NB4 (cell line): ENCODE measurements around the gene C5orf15.

Experiments
- DNase-seq: peaks from one replicate; pipeline ENCODE4 v3.0.0; 2010; ENCODE audit warnings: low read depth
- H3K4me3 ChIP-seq: one replicate; pipeline ENCODE4 v1.5.1; 2011; ENCODE audit warnings: mild to moderate bottlenecking, low read depth, low read length, moderate library complexity
- MAX ChIP-seq: IDR thresholded peaks from 2 replicates; pipeline ENCODE4 v1.6.1; 2011; ENCODE audit warnings: low read depth, low read length
- MYC ChIP-seq: IDR thresholded peaks from 2 replicates; pipeline ENCODE4 v1.6.1; 2011; ENCODE audit warnings: low read depth, low read length
- POLR2A ChIP-seq: IDR thresholded peaks from 2 replicates; pipeline ENCODE4 v1.6.1; 2011; ENCODE audit warnings: mild to moderate bottlenecking; ENCODE audit not compliant: insufficient read length; ENCODE audit errors: extremely low read depth
- TF ChIP-seq, protein P1 (sequence below): IDR thresholded peaks from one replicate; pipeline ENCODE4 v1.5.1; 2012; ENCODE audit warnings: low read depth, low read length

C5orf15 gene

GRCh38 chr5:133930061-133930812 is 38.2 kb downstream of the C5orf15 start:
- TF ChIP-seq, protein P1, sequence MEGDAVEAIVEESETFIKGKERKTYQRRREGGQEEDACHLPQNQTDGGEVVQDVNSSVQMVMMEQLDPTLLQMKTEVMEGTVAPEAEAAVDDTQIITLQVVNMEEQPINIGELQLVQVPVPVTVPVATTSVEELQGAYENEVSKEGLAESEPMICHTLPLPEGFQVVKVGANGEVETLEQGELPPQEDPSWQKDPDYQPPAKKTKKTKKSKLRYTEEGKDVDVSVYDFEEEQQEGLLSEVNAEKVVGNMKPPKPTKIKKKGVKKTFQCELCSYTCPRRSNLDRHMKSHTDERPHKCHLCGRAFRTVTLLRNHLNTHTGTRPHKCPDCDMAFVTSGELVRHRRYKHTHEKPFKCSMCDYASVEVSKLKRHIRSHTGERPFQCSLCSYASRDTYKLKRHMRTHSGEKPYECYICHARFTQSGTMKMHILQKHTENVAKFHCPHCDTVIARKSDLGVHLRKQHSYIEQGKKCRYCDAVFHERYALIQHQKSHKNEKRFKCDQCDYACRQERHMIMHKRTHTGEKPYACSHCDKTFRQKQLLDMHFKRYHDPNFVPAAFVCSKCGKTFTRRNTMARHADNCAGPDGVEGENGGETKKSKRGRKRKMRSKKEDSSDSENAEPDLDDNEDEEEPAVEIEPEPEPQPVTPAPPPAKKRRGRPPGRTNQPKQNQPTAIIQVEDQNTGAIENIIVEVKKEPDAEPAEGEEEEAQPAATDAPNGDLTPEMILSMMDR = no peak
- TF ChIP-seq MYC (no peak), MAX (no peak), POLR2A (no peak)
- no peak overlapping the region for H3K4me3 ChIP-seq
- no peak for DNase-seq

DNA sequence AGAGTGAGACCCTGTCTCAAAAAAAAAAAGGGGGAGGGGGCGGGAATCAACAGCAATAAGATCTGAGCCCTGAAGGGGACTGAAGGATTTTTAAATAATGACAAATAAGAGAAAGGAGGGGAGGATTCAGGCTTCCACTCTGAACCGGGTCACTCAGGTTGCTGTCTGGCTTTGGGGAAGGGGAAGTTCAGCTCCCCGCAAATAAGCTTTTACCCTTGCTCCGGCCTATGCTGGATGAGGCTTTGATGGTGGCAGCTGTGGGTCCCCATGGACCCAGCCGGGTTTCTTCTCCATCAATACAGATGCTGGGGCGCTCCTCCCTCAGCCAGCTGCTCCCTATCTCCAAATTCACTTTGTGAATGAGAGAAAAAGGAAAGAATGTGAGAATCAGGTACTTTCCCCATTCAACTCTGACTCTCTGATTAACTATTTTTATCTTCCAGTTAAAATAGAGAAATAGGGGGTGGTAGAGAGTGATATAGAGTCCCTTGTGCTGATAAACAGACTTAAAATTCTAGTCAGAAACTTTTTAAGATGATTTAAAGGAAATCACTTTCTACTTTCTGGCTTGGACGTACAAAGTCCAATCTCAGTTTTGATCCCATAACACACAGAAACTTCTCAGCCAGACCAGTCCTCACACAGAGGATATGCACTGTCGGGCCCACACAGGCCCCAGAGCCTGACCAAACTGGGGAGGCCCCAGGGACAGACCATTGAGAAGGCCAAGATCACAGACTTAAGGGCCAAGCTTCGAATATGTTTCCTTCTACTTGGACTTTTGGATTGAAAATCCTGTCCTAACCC is 39.6 kb downstream of the C5orf15 start:
- no peak overlapping the region for H3K4me3 ChIP-seq
- DNase-seq = no peak
- TF ChIP-seq MAX = no peak
- TF ChIP-seq POLR2A = no peak
- no peak for TF ChIP-seq MYC
- TF ChIP-seq, protein P1 = no peak

GRCh38 chr5:133927300-133928180 is 40.9 kb downstream of the C5orf15 start:
- TF ChIP-seq POLR2A (no peak), MAX (no peak), MYC (no peak)
- TF ChIP-seq, protein P1 = no peak
- H3K4me3 ChIP-seq = no peak overlapping the region
- DNase-seq = no peak

GRCh38 chr5:133926489-133927299 is 41.7 kb downstream of the C5orf15 start:
- no peak for DNase-seq
- TF ChIP-seq POLR2A (no peak), MAX (no peak), MYC (no peak)
- TF ChIP-seq, protein P1 = no peak
- no peak overlapping the region for H3K4me3 ChIP-seq

- DNase-seq = peak; percentile 14
- H3K4me3 ChIP-seq = no peak overlapping the region
- TF ChIP-seq MYC (no peak), POLR2A (no peak), MAX (no peak)
- TF ChIP-seq, protein P1 = no peak
These were observed 42.4 kb downstream of the C5orf15 start for GRCh38 chr5:133925866-133926488.
